Renal cortical epithelial cell (primary cell): ENCODE results near the gene SAMD9. TPM values are rescaled to one million over a fixed set of nuclear protein-coding genes. Genes with fewer than 3 reads are reported as not detected.
"Not testable (repeated sequence)": the region's sequence is repeated elsewhere in the genome, so short reads cannot be mapped to it uniquely, and the experiment has no call there.

ENCODE experiments used
- DNase-seq: peaks from one replicate; pipeline ENCODE4 v3.0.0-alpha.2; 2011; ENCODE audit warnings: low read depth
- total RNA-seq: library from RNA; depleted of rRNA; stranded (reverse); fragments of >200 nt; gene quantifications from 2 replicates; pipeline ENCODE4 v1.2.3, GENCODE V29; 2014

Gene SAMD9
- total RNA-seq, 1 donor from 2014 or later: 22.3 TPM

GRCh38 chr7:93120592-93121549 is 3.1 kb upstream of the SAMD9 start:
- DNase-seq: no peak

- peak; percentile 27 for DNase-seq
These were observed 1.6 kb upstream of the SAMD9 start for GRCh38 chr7:93119191-93119905.

GRCh38 chr7:93117327-93117726 is 452 bp downstream of the SAMD9 start:
- DNase-seq: no peak

GRCh38 chr7:93115796-93116195 is 2.0 kb downstream of the SAMD9 start:
- peak; percentile 44 for DNase-seq

- no peak for DNase-seq
These were observed 9.8 kb downstream of the SAMD9 start for GRCh38 chr7:93108003-93108402.

GRCh38 chr7:93097388-93097787 is 20.4 kb downstream of the SAMD9 start:
- no peak for DNase-seq

GRCh38 chr7:93092757-93093370 is 24.9 kb downstream of the SAMD9 start:
- DNase-seq: peak; percentile 55

DNA sequence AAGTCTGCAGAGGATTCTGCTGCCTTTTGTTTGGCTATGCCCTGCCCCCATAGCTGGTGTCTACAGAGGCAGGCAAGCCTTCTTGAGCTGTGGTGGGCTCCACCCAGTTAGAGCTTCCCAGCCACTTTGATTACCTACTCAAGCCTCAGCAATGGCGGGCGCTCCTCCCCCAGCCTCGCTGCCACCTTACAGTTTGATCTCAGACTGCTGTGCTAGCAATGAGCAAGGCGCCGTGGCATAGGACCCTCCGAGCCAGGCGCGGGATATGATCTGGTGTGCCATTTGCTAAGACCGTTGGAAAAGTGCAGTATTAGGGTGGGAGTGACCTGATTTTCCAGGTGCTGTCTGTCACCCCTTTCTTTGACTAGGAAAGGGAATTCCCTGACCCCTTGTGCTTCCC is 44.4 kb downstream of the SAMD9 start:
- not testable (repeated sequence) for DNase-seq

DNA sequence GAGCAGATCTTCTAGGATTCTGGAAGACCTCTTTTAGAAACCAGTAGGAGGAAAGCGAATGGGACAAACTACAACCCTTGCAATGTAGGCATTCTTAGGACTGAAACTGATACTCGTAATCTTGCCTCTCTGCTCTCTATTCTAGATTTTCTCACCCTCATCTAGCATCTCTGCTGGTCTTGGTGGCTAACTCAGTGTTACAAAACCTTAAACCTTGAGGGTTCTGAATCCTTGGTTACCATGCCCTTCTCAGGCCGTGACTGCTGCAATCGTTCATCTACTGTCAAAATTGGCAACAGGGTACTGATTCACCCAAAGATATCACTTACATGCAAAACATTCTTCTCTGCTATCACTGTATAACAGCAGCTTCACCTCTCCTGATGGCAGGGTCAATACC is 55.2 kb downstream of the SAMD9 start:
- no peak for DNase-seq

- DNase-seq: no peak
These were observed 56.9 kb downstream of the SAMD9 start for GRCh38 chr7:93060865-93061264.

- no peak for DNase-seq
These were observed 57.8 kb downstream of the SAMD9 start for GRCh38 chr7:93060025-93060424.

GRCh38 chr7:93056621-93057020 is 61.2 kb downstream of the SAMD9 start:
- DNase-seq: not testable (repeated sequence)

DNA sequence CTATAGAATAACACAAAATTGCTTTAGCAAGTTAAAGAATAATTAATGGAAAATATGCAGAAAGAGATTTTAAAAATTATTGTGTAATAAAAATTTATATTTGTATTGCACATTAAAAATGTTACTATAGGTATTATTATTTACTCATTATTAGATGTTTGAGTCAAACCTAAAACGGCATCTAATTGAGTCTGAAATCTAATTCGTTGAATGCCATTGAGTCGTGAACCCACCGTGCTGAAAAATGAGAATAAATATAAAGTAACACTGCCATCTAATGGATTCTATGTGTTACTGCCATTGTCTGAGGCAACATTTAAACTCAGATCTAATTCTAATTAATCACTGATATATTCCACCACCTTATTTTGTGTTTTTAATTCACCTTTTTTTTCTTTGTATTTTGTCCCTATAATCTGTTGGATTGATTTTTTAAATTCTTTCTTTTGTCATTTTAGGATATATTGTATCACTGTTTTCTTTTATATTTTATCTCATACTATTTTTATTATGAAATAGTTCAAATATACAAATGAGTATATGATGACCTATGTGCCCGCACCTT is 62.2 kb downstream of the SAMD9 start:
- peak; percentile 61 for DNase-seq

DNA sequence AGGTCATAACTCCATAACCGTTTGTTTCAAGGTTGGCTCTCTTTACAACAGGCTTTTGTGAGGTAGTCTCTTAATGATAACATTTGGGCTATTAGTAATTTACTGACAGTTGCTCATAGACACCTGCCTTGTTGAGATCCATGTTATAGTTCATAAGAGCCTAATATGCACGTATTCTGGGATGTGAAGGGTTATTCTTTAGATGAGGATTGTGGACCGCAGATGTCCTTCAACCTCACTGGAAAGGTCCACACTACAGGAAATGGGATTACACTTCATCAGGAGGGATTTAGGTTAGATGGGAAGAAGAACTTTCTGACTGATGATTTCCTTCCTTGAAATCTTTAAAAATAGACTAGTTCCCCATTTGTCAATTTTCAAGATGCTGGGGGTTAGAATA is 62.8 kb downstream of the SAMD9 start:
- DNase-seq: no peak

- no peak for DNase-seq
These were observed 63.5 kb downstream of the SAMD9 start for GRCh38 chr7:93053949-93054943.

DNA sequence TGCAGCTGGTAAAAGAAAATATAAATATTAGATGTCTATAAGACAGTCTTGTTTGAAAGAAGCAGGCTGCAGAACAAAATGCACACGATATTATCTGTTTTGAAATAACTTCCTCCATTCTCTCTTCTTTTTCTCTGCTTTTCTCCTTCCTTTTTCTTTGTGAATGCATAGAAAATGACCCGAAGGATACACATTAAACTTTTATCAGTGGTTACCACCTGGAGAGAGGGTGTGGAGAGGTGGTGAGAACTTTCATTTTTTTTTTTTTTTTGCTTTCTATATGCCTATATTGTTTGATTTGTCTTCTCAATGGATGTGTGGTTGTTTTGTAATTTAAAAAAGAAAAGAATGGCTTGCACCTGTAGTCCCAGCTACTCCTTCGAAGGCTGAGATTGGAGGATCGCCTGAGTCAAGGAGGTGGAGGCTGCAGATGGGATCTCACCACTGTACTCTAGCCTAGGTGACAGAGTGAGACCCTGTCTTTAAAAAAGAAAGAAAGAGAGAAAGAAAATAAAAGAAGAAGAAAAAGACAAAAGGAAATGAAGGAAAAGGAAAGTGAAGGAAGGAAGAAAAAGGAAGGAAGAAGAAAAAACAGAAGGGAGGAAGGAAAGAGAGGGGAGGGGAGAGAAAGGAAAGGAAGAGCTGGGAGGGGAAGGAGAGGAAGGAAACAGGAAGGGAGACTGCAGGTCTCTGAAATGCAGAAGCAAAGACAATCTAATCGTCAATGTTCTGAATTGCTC is 64.4 kb downstream of the SAMD9 start:
- no peak for DNase-seq

DNA sequence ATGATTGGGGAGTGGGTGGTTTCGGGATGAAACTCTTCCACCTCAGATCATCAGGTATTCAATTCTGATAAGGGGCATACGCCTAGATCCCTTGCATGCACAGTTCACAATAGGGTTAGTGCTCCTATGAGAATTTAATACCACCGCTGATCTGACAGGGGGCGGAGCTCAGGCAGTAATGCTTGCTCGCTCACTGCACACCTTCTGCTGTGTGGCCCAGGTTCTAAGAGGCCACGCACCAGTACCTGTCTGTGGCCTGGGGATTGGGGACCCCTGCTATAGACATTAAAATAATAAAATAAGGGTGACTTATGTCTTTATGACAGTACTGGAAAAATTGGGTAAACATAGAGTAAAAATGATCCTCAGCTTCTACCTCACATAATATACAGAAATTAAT is 66.1 kb downstream of the SAMD9 start:
- DNase-seq: no peak
